K562 (cell line): ENCODE measurements around the gene OLFML2A. TPM values are rescaled to one million over a fixed set of nuclear protein-coding genes. Genes with fewer than 3 reads are reported as not detected.
A peak's percentile ranks its signal among the peaks of the same experiment; 100 is the strongest.

Source experiments
- BRCA1 ChIP-seq, 2 experiments: fragments of 450-650 bp in 1 of 2; sonication (generic) in 1 of 2; formaldehyde crosslinking in 1 of 2; IDR thresholded peaks; 2 replicates each; pipeline versions ENCODE4 v1.5.0 to v1.6.1; 2017 to 2020; ENCODE audit warnings: mild to moderate bottlenecking in 1 of 2, missing genetic modification reagents in 1 of 2
- CTCFL ChIP-seq: IDR thresholded peaks from 2 replicates; pipeline ENCODE4 v1.6.1; 2011; ENCODE audit warnings: borderline replicate concordance, low read depth, mild to moderate bottlenecking, moderate library complexity, low read length; ENCODE audit not compliant: insufficient read depth, poor library complexity, severe bottlenecking
- DPF2 ChIP-seq: fragments of 450-650 bp; IDR thresholded peaks from 2 replicates; pipeline ENCODE4 v1.6.1; 2016
- GTF2E2 ChIP-seq: fragments of 200-800 bp; sonication (Bioruptor generic); IDR thresholded peaks from 2 replicates; pipeline ENCODE4 v1.6.1; 2016; ENCODE audit warnings: missing genetic modification characterization, missing compliant biosample characterization
- HMGN3 ChIP-seq: IDR thresholded peaks from 2 replicates; pipeline ENCODE4 v1.6.1; 2011; ENCODE audit warnings: borderline replicate concordance, low read depth, mild to moderate bottlenecking, mixed read lengths, low read length; ENCODE audit not compliant: insufficient read length; ENCODE audit errors: extremely low read depth
- JUND ChIP-seq, 2 experiments: IDR thresholded peaks; 2 replicates in 1 of 2; 3 replicates in 1 of 2; pipeline ENCODE4 v1.6.1; 2011; ENCODE audit warnings: borderline replicate concordance in 2 of 2, low read depth in 2 of 2, low read length in 2 of 2, improper control_type of control experiment in 1 of 2, missing biosample characterization in 1 of 2, missing genetic modification characterization in 1 of 2, missing genetic modification reagents in 1 of 2
- MEIS2 ChIP-seq: fragments of 450-650 bp; IDR thresholded peaks from 2 replicates; pipeline ENCODE4 v1.6.1; 2014; ENCODE audit warnings: mild to moderate bottlenecking; ENCODE audit not compliant: partially characterized antibody
- NCOA6 ChIP-seq: fragments of 450-650 bp; IDR thresholded peaks from 2 replicates; pipeline ENCODE4 v1.6.1; 2017; ENCODE audit warnings: mild to moderate bottlenecking
- SMAD3 ChIP-seq: fragments of 450-650 bp; formaldehyde crosslinking; conservative IDR thresholded peaks from 2 replicates; pipeline ENCODE4 v1.4.0; 2020; ENCODE audit warnings: mild to moderate bottlenecking
- SPI1 ChIP-seq: IDR thresholded peaks from 2 replicates; pipeline ENCODE4 v1.6.1; 2011; ENCODE audit warnings: low read depth, low read length, control low read depth, borderline replicate concordance
- TEAD2 ChIP-seq: fragments of 450-650 bp; IDR thresholded peaks from 2 replicates; pipeline ENCODE4 v1.6.1; 2016; ENCODE audit warnings: missing genetic modification characterization, control low read depth, missing compliant biosample characterization
- TRIM24 ChIP-seq, 2 experiments: fragments of 450-650 bp; IDR thresholded peaks; 2 replicates each; pipeline ENCODE4 v1.6.1; 2016
- ZBTB1 ChIP-seq: sonication (generic); formaldehyde crosslinking; IDR thresholded peaks from 2 replicates; pipeline ENCODE4 v1.8.1; 2023; ENCODE audit warnings: missing genetic modification reagents, low read depth, mild to moderate bottlenecking, borderline replicate concordance
- ZNF124 ChIP-seq: sonication (generic); formaldehyde crosslinking; IDR thresholded peaks from 2 replicates; pipeline ENCODE4 v1.8.1; 2022; ENCODE audit warnings: missing genetic modification reagents
- ZNF174 ChIP-seq: fragments of 250-450 bp; sonication (Bioruptor Pico); IDR thresholded peaks from 2 replicates; pipeline ENCODE4 v1.4.0; 2020; ENCODE audit warnings: mild to moderate bottlenecking
- ZNF280B ChIP-seq: fragments of 250-450 bp; sonication (Bioruptor Pico); IDR thresholded peaks from 2 replicates; pipeline ENCODE4 v1.5.1; 2021; ENCODE audit warnings: mild to moderate bottlenecking
- ZNF766 ChIP-seq: fragments of 200-800 bp; sonication (Bioruptor generic); conservative IDR thresholded peaks from 2 replicates; pipeline ENCODE4 v1.6.1; 2016; ENCODE audit warnings: missing genetic modification characterization, missing compliant biosample characterization
- polyA plus RNA-seq, 8 experiments: library from polyadenylated mRNA; depleted of rRNA in 4 of 8; stranded (reverse) in 5 of 8; unstranded in 3 of 8; fragments of >200 nt; fragmentation: Nextera tagmentation in 2 of 8; fragmentation: Illumina TruSeq in 1 of 8; extraction: Ambion mirVana in 2 of 8; extraction: Trizol in 1 of 8; gene quantifications; 2 replicates each; pipeline versions ENCODE4 v1.2.1 to v1.2.3, GENCODE V29; 2011 to 2014; ENCODE audit warnings: inconsistent platforms in 1 of 8, missing spikeins in 1 of 8
- total RNA-seq, 7 experiments: library from RNA; depleted of rRNA in 6 of 7; stranded (reverse); fragments of >200 nt in 6 of 7; fragmentation: Illumina TruSeq in 2 of 7; extraction: Trizol in 2 of 7; gene quantifications; 2 replicates each; pipeline versions ENCODE4 v1.2.1 to v1.2.3, GENCODE V29; 2011 to 2021; ENCODE audit warnings: low replicate concordance in 1 of 7
- TF ChIP-seq, protein P1 (sequence below): sonication (generic); formaldehyde crosslinking; IDR thresholded peaks from 2 replicates; pipeline ENCODE4 v1.8.1; 2022; ENCODE audit warnings: missing genetic modification reagents
- TF ChIP-seq, protein P2 (sequence below): fragments of 250-450 bp; sonication (Bioruptor Pico); IDR thresholded peaks from 2 replicates; pipeline ENCODE4 v1.5.0; 2021; ENCODE audit warnings: mild to moderate bottlenecking, borderline replicate concordance

The OLFML2A gene
- total and polyA plus RNA-seq, 9 of the 15 experiments (the other 6 are each of a cell fraction or from before 2014, with no cell fraction given): 0.16 TPM; not detected in 8

DNA sequence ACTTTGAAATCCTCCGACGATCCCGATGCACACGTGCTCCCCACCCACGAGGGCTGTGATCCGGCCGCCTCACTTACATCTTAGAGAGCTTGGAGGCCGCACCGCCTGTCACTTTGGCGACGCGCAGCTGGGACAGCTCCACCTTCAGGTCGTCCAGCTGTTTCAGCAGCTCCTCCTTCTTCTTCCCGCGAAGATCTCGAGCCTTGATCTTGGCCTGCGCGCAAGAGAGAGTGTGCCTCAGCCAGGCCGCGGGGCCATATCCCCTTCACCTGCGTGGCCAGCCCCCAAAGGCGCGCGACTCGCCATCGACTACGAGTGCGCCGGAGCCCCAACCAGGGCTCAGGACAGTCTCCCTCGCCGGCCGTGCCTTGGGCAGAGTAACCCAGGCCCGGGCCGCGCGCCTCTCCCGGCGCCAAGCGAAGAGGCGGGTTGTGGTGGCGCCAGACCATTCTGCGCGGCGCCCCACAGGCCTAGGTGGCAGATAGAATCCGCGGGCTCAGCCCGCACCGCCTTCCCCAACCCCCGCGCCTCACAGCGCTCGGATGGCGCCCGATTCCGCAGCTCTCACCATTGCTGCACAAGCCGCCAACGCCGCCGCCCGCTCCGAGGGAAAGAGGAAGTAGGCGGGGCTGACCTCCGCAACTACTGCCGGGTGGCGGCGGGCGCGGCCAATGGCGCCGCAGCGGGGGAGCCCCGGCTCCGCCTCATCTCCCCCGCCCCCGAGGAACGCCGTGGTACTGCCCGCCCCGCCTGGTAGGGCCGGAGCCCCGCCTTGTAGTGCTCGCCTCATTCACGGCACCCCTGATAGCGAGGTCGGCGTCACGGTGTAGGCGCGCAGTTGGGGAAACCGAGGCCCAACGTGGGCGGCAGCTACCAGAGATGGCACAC, 84.7 kb downstream of the OLFML2A start, which contains the start of the genes ARPC5L and RPL35 (continued):
- TF ChIP-seq ZNF766 (CRISPR knock-in tag) (peak; percentile 46; the same call in 1 of the 2 replicates), SMAD3 (no peak), ZNF124 (CRISPR knock-in tag) (no peak), CTCFL (no peak), MEIS2 (peak; percentile 21), ZNF174 (CRISPR knock-in tag) (no peak), DPF2 (no peak), SPI1 (peak; percentile 85), BRCA1 (IDR thresholded peaks at IDR 0.05) (no peak), BRCA1 (CRISPR knock-in tag; IDR thresholded peaks at IDR 0.05) (no peak), NCOA6 (no peak), TEAD2 (tag) (no peak), ZNF280B (CRISPR knock-in tag) (no peak), GTF2E2 (peak; percentile 94), ZBTB1 (no peak), JUND (IDR thresholded peaks at IDR 0.05; ENCODE audit: borderline replicate concordance, low read depth, low read length) (peak; percentile 98), JUND (tag; IDR thresholded peaks at IDR 0.05; ENCODE audit: borderline replicate concordance, low read depth, low read length) (no peak; the same call in 2 of the 3 replicates), TRIM24 (IDR thresholded peaks at IDR 0.05) (no peak), HMGN3 (peak; percentile 94)
- TF ChIP-seq, protein P1, sequence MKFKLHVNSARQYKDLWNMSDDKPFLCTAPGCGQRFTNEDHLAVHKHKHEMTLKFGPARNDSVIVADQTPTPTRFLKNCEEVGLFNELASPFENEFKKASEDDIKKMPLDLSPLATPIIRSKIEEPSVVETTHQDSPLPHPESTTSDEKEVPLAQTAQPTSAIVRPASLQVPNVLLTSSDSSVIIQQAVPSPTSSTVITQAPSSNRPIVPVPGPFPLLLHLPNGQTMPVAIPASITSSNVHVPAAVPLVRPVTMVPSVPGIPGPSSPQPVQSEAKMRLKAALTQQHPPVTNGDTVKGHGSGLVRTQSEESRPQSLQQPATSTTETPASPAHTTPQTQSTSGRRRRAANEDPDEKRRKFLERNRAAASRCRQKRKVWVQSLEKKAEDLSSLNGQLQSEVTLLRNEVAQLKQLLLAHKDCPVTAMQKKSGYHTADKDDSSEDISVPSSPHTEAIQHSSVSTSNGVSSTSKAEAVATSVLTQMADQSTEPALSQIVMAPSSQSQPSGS (CRISPR knock-in tag): no peak
- TF ChIP-seq, protein P2, sequence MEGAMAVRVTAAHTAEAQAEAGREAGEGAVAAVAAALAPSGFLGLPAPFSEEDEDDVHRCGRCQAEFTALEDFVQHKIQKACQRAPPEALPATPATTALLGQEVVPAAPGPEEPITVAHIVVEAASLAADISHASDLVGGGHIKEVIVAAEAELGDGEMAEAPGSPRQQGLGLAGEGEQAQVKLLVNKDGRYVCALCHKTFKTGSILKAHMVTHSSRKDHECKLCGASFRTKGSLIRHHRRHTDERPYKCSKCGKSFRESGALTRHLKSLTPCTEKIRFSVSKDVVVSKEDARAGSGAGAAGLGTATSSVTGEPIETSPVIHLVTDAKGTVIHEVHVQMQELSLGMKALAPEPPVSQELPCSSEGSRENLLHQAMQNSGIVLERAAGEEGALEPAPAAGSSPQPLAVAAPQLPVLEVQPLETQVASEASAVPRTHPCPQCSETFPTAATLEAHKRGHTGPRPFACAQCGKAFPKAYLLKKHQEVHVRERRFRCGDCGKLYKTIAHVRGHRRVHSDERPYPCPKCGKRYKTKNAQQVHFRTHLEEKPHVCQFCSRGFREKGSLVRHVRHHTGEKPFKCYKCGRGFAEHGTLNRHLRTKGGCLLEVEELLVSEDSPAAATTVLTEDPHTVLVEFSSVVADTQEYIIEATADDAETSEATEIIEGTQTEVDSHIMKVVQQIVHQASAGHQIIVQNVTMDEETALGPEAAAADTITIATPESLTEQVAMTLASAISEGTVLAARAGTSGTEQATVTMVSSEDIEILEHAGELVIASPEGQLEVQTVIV (CRISPR knock-in tag): no peak
